ENCODE results near the gene GAS6. TPM values are rescaled to one million over a fixed set of nuclear protein-coding genes. Genes with fewer than 3 reads are reported as not detected.

GAS6 gene
- total RNA-seq, 1 donor from 2014 or later = 215 TPM

- no peak for TF ChIP-seq CTCF (IDR thresholded peaks at IDR 0.05)
- no peak for TF ChIP-seq POLR2AphosphoS5 (IDR thresholded peaks at IDR 0.05; ENCODE audit: insufficient read depth in 1 of 2, low read depth in 1 of 2)
- TF ChIP-seq POLR2A (IDR thresholded peaks at IDR 0.05) = no peak
- Histone ChIP-seq H3K36me3 (no peaks in the 10 kb centered on the region), H3K9me3 (no peaks in the 10 kb centered on the region), H3K4me3 (no peak overlapping the region), H3K27me3 (no peaks in the 10 kb centered on the region), H3K4me1 (no peaks in the 10 kb centered on the region), H3K27ac (no peak overlapping the region)
- intact Hi-C loops (cut with DNase I) = no loop called here
- DNase-seq (ENCODE audit: extremely low spot score in 2 of 2) = no peak
Observed at GRCh38 chr13:113897966-113898365, 34.1 kb upstream of the GAS6 start.

GRCh38 chr13:113897161-113897560 lies 33.3 kb upstream of the GAS6 start:
- DNase-seq (ENCODE audit: extremely low spot score in 2 of 2) = no peak
- no peak overlapping the region for H3K27ac ChIP-seq
- H3K9me3 ChIP-seq = no peaks in the 10 kb centered on the region
- intact Hi-C loops (cut with DNase I) = no loop called here
- H3K4me3 ChIP-seq = no peak overlapping the region
- H3K27me3 ChIP-seq = no peaks in the 10 kb centered on the region
- H3K4me1 ChIP-seq = no peaks in the 10 kb centered on the region
- TF ChIP-seq CTCF (IDR thresholded peaks at IDR 0.05) = no peak
- no peak for TF ChIP-seq POLR2AphosphoS5 (IDR thresholded peaks at IDR 0.05; ENCODE audit: insufficient read depth in 1 of 2, low read depth in 1 of 2)
- no peak for TF ChIP-seq POLR2A (IDR thresholded peaks at IDR 0.05)
- no peaks in the 10 kb centered on the region for H3K36me3 ChIP-seq

GRCh38 chr13:113895436-113895835 lies 31.6 kb upstream of the GAS6 start:
- no peak for DNase-seq (ENCODE audit: extremely low spot score in 2 of 2)
- no peak overlapping the region for H3K27ac ChIP-seq
- no peaks in the 10 kb centered on the region for H3K36me3 ChIP-seq
- H3K9me3 ChIP-seq = no peaks in the 10 kb centered on the region
- intact Hi-C loops (cut with DNase I) = no loop called here
- H3K27me3 ChIP-seq = no peaks in the 10 kb centered on the region
- no peak overlapping the region for H3K4me3 ChIP-seq
- H3K4me1 ChIP-seq = no peaks in the 10 kb centered on the region
- TF ChIP-seq POLR2AphosphoS5 (IDR thresholded peaks at IDR 0.05; ENCODE audit: insufficient read depth in 1 of 2, low read depth in 1 of 2) (no peak), POLR2A (IDR thresholded peaks at IDR 0.05) (no peak), CTCF (IDR thresholded peaks at IDR 0.05) (no peak)

GRCh38 chr13:113890774-113891480 lies 27.1 kb upstream of the GAS6 start:
- Histone ChIP-seq H3K4me3 (no peak overlapping the region), H3K27ac (no peak overlapping the region), H3K27me3 (no peaks in the 10 kb centered on the region), H3K4me1 (no peaks in the 10 kb centered on the region), H3K36me3 (no peaks in the 10 kb centered on the region), H3K9me3 (no peaks in the 10 kb centered on the region)
- TF ChIP-seq POLR2A (IDR thresholded peaks at IDR 0.05) (no peak), POLR2AphosphoS5 (IDR thresholded peaks at IDR 0.05; ENCODE audit: insufficient read depth in 1 of 2, low read depth in 1 of 2) (no peak), CTCF (IDR thresholded peaks at IDR 0.05) (no peak)
- no peak for DNase-seq (ENCODE audit: extremely low spot score in 2 of 2)
- intact Hi-C loops (cut with DNase I) = no loop called here

- TF ChIP-seq POLR2AphosphoS5 (IDR thresholded peaks at IDR 0.05; ENCODE audit: insufficient read depth in 1 of 2, low read depth in 1 of 2) (no peak), CTCF (IDR thresholded peaks at IDR 0.05) (no peak), POLR2A (IDR thresholded peaks at IDR 0.05) (no peak)
- Histone ChIP-seq H3K27ac (no peak overlapping the region), H3K36me3 (no peaks in the 10 kb centered on the region), H3K4me1 (no peaks in the 10 kb centered on the region), H3K27me3 (no peaks in the 10 kb centered on the region), H3K4me3 (no peak overlapping the region), H3K9me3 (no peaks in the 10 kb centered on the region)
- intact Hi-C loops (cut with DNase I) = no loop called here
- DNase-seq (ENCODE audit: extremely low spot score in 2 of 2) = no peak
Observed at GRCh38 chr13:113889467-113889866, 25.6 kb upstream of the GAS6 start.
